Adrenal gland (tissue), 12 donors: ENCODE data around the gene INF2. TPM values are rescaled to one million over a fixed set of nuclear protein-coding genes. Genes with fewer than 3 reads are reported as not detected.

ENCODE experiments used
- DNase-seq, 7 donors: peaks; one replicate each; pipeline ENCODE4 v3.0.0-alpha.2; 2019 to 2020
- H3K27ac ChIP-seq, 5 donors: fragments of 200-600 bp; sonication (generic) in 4 of 5; 1 replicate in 3 of 5; 2 replicates in 2 of 5; pipeline versions ENCODE4 v1.5.1 to v1.8.0; 2016 to 2020; ENCODE audit warnings: mild to moderate bottlenecking in 1 of 5
- H3K27me3 ChIP-seq: fragments of 200-600 bp; 2 replicates; pipeline ENCODE4 v1.8.0; 2021
- H3K36me3 ChIP-seq, 2 donors: fragments of 200-600 bp; replicated peaks in 1 of 2; 1 replicate in 1 of 2; 2 replicates in 1 of 2; pipeline versions ENCODE4 v1.5.1 to v1.8.0; 2018 to 2022
- H3K4me1 ChIP-seq, 2 donors: fragments of 200-600 bp; replicated peaks in 1 of 2; 1 replicate in 1 of 2; 2 replicates in 1 of 2; pipeline versions ENCODE4 v1.5.1 to v1.8.0; 2018 to 2021
- H3K4me3 ChIP-seq, 4 donors: fragments of 200-600 bp; sonication (generic) in 3 of 4; one replicate each; pipeline ENCODE4 v1.5.1; 2016 to 2018
- H3K9me3 ChIP-seq, 3 donors: fragments of 200-600 bp; sonication (generic) in 1 of 3; replicated peaks in 1 of 3; 1 replicate in 2 of 3; 2 replicates in 1 of 3; pipeline versions ENCODE4 v1.5.1 to v1.8.0; 2016 to 2021
- CTCF ChIP-seq, 6 experiments: fragments of 450-650 bp in 4 of 6; fragments of 200-600 bp in 2 of 6; sonication (generic) in 1 of 6; IDR thresholded peaks; 1 replicate in 5 of 6; 2 replicates in 1 of 6; pipeline versions ENCODE4 v1.5.1 to v1.8.0; 2016 to 2021; ENCODE audit warnings: antibody characterized with exemption in 6 of 6, mild to moderate bottlenecking in 2 of 6, moderate library complexity in 1 of 6
- POLR2A ChIP-seq, 2 donors: fragments of 450-650 bp; IDR thresholded peaks; one replicate each; pipeline ENCODE4 v1.6.1; 2017; ENCODE audit warnings: antibody characterized with exemption in 2 of 2, mild to moderate bottlenecking in 2 of 2, moderate library complexity in 1 of 2
- WGBS, 4 donors: extraction: QIAGEN DNeasy Blood & Tissue Kit in 2 of 4; methylation state at CpG; one replicate each; pipeline versions ENCODE4 v1.1.5 to v1.1.7; 2013 to 2017; 5-methylcytosine and 5-hydroxymethylcytosine counted together
- intact Hi-C, 2 donors: fragments of 100-400 bp; cut with DNase I; formaldehyde crosslinking; loops; one replicate each; pipeline versions ENCODE4 v1.14.1 to v1.15.0; 2022 to 2023
- polyA plus RNA-seq, 3 donors: library from polyadenylated mRNA; stranded (reverse); fragments of 200-250 nt in 2 of 3; fragments of 350-450 nt in 1 of 3; fragmentation: Illumina TruSeq in 1 of 3; extraction: RNeasy Lipid Tissue Mini Kit (QIAGEN cat#74804) in 1 of 3; gene quantifications; one replicate each; pipeline ENCODE4 v1.2.3, GENCODE V29; 2013 to 2014
- total RNA-seq, 9 donors: library from RNA; depleted of rRNA in 4 of 9; stranded (reverse); fragments of >200 nt in 4 of 9; fragments of 120-200 nt in 1 of 9; fragmentation: NEBNext Ultra II Directional in 1 of 9; extraction: Animal tissue kit (Norgen Biotek cat#: 25700) in 1 of 9; gene quantifications; one replicate each; pipeline versions ENCODE4 v1.1.0 to v1.2.4, GENCODE V29; 2013 to 2023
- donor health status: healthy with polysubstance abuse.
- donor health status: Bipolar disorder and iron deficiency.
- donor health status: DM: yes; HTN: yes; CAD: no.
- donor health status: DM: no; HTN: no; CAD: no.
- donor health status: DM: no; HTN: no; CAD: no.
- donor health status: DM: yes; HTN: yes; CAD: no.

INF2 gene
- total and polyA plus RNA-seq, 12 donors: 8.4 to 217 (median 62.0) TPM

- no peaks in the 10 kb centered on the region for H3K9me3 ChIP-seq
- TF ChIP-seq POLR2A (IDR thresholded peaks at IDR 0.05): peak in 1 of 2 donors; percentile 81
- TF ChIP-seq CTCF (IDR thresholded peaks at IDR 0.05): no peak
- H3K36me3 ChIP-seq: no peaks in the 10 kb centered on the region
- no peaks in the 10 kb centered on the region for H3K27me3 ChIP-seq
- DNase-seq: peak; percentile 79 to 95 (median 92)
- peaks cover 30 to 47% of the 10 kb centered on the region in 2 donors for H3K4me1 ChIP-seq
- WGBS, 4 donors: 31 to 51% (median 37%) methylated on average over 14 to 31 of the region's 31 CpGs
- intact Hi-C loops: no loop called here
- H3K4me3 ChIP-seq: peak overlapping the region in 1 of 4 donors; percentile 99
- peak overlapping the region; percentile 48 to 94 (median 87) for H3K27ac ChIP-seq
Measured at GRCh38 chr14:104687601-104688504, 1.6 kb upstream of the INF2 start.

GRCh38 chr14:104688505-104689108, 811 bp upstream of the INF2 start:
- WGBS, 4 donors: 32 to 49% (median 36%) methylated on average over 7 to 24 of the region's 24 CpGs
- no peaks in the 10 kb centered on the region for H3K36me3 ChIP-seq
- intact Hi-C loops: no loop called here
- H3K27ac ChIP-seq: peak overlapping the region; percentile 48 to 94 (median 87)
- no peaks in the 10 kb centered on the region for H3K9me3 ChIP-seq
- H3K4me1 ChIP-seq: peaks cover 30 to 53% of the 10 kb centered on the region in 2 donors
- peak; percentile 61 to 81 (median 68) for DNase-seq
- H3K27me3 ChIP-seq: no peaks in the 10 kb centered on the region
- TF ChIP-seq POLR2A (IDR thresholded peaks at IDR 0.05): no peak
- no peak for TF ChIP-seq CTCF (IDR thresholded peaks at IDR 0.05)
- peak overlapping the region in 1 of 4 donors; percentile 99 for H3K4me3 ChIP-seq

GRCh38 chr14:104689881-104690711, 678 bp downstream of the INF2 start:
- Histone ChIP-seq H3K27me3 (no peaks in the 10 kb centered on the region), H3K4me1 (peaks cover 30 to 68% of the 10 kb centered on the region in 2 donors), H3K36me3 (no peaks in the 10 kb centered on the region), H3K4me3 (peak overlapping the region; percentile 44 to 99 (median 67)), H3K9me3 (no peaks in the 10 kb centered on the region), H3K27ac (peak overlapping the region in 4 of 5 donors; percentile 37 to 94 (median 88))
- no peak for TF ChIP-seq CTCF (IDR thresholded peaks at IDR 0.05)
- peak in 1 of 2 donors; percentile 6 for TF ChIP-seq POLR2A (IDR thresholded peaks at IDR 0.05)
- intact Hi-C loops: no loop called here
- 0 to 8% (median 7%) methylated on average over 14 to 50 of the region's 50 CpGs for WGBS, 4 donors
- peak in 1 of 7 donors; percentile 37 for DNase-seq
